ENCODE data around the gene SUN3.

DNA sequence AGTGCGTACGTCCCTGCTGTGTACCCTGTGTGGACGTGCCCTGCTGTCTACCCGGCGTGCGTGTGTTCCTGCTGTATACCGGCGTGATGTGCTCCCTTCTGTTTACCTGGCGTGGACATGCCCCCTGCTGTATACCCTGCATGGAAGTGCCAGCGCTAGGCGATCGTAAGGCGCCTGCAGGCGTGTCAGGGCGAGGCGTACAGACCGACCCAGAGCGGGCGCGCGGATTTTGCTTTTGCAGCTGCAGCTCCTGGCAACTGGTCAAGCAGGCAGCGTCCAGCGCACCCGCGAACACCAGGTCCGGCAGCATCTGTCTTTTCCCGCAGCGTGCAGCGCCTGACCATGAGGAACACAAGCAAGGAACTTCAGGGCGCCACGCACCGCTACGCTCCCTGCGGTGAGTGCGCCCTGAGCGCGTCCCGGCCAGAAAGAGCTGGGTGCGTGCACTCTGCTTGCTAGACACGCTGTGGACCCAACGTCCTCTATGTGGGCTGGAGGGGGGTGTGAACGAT is 7.1 kb upstream of the SUN3 start:
- TF ChIP-seq CTCF (IDR thresholded peaks at IDR 0.05) (no peak), POLR2A (IDR thresholded peaks at IDR 0.05) (no peak)
